Measurements from ENCODE around the gene IGF2R. TPM values are rescaled to one million over a fixed set of nuclear protein-coding genes. Genes with fewer than 3 reads are reported as not detected.

The IGF2R gene
- total RNA-seq, 1 experiment from 2014 or later = 160 TPM

GRCh38 chr6:160092602-160093001 lies 123.7 kb downstream of the IGF2R start:
- no peaks in the 10 kb centered on the region for H3K27me3 Mint-ChIP-seq (ENCODE audit: insufficient read depth, unreplicated experiment)
- intact Hi-C loops (cut with micrococcal nuclease) = no loop called here
- H3K4me1 Mint-ChIP-seq (ENCODE audit: insufficient read depth, unreplicated experiment) = no peaks in the 10 kb centered on the region
- BruUV-seq (replicated peaks) = no TSS peak
- peaks cover 61% of the 10 kb centered on the region for H3K36me3 Mint-ChIP-seq (ENCODE audit: insufficient read depth, unreplicated experiment)
- TF ChIP-seq CTCF (IDR thresholded peaks at IDR 0.05; ENCODE audit: unreplicated experiment) = no peak
- ChIA-PET CTCF (interaction anchor here (1.2 kb wide), 1 partner anchor 363 kb away, joined by 3 read pairs; no protein-coding TSS in a partner anchor), POLR2A (interaction anchor here (0.6 to 1.1 kb wide), 2 partner anchors 10 to 339 kb away, joined by 3 read pairs; no protein-coding TSS in a partner anchor)
- DNase-seq (ENCODE audit: unreplicated experiment) = no peak
- H3K27ac Mint-ChIP-seq (ENCODE audit: low read depth, unreplicated experiment) = no peak overlapping the region
- H3K9me3 Mint-ChIP-seq (ENCODE audit: unreplicated experiment) = no peaks in the 10 kb centered on the region
- no peak overlapping the region for H3K4me3 Mint-ChIP-seq (ENCODE audit: unreplicated experiment)

GRCh38 chr6:160093061-160093460 lies 124.2 kb downstream of the IGF2R start:
- Mint-ChIP-seq H3K9me3 (ENCODE audit: unreplicated experiment) (no peaks in the 10 kb centered on the region), H3K4me1 (ENCODE audit: insufficient read depth, unreplicated experiment) (no peaks in the 10 kb centered on the region), H3K27ac (ENCODE audit: low read depth, unreplicated experiment) (no peak overlapping the region), H3K4me3 (ENCODE audit: unreplicated experiment) (no peak overlapping the region), H3K36me3 (ENCODE audit: insufficient read depth, unreplicated experiment) (peaks cover 66% of the 10 kb centered on the region), H3K27me3 (ENCODE audit: insufficient read depth, unreplicated experiment) (no peaks in the 10 kb centered on the region)
- no peak for DNase-seq (ENCODE audit: unreplicated experiment)
- intact Hi-C loops (cut with micrococcal nuclease) = no loop called here
- no TSS peak for BruUV-seq (replicated peaks)
- ChIA-PET POLR2A (interaction anchor here (0.6 kb wide), 1 partner anchor 338 kb away, joined by 3 read pairs; no protein-coding TSS in a partner anchor), CTCF (interaction anchor here (0.6 to 1.2 kb wide), 3 partner anchors 362 to 1048 kb away, joined by 3 read pairs; no protein-coding TSS in a partner anchor)
- TF ChIP-seq CTCF (IDR thresholded peaks at IDR 0.05; ENCODE audit: unreplicated experiment) = no peak

- intact Hi-C loops (cut with micrococcal nuclease) = no loop called here
- H3K36me3 Mint-ChIP-seq (ENCODE audit: insufficient read depth, unreplicated experiment) = peaks cover 70% of the 10 kb centered on the region
- no peaks in the 10 kb centered on the region for H3K27me3 Mint-ChIP-seq (ENCODE audit: insufficient read depth, unreplicated experiment)
- DNase-seq (ENCODE audit: unreplicated experiment) = no peak
- no peaks in the 10 kb centered on the region for H3K4me1 Mint-ChIP-seq (ENCODE audit: insufficient read depth, unreplicated experiment)
- no peak overlapping the region for H3K4me3 Mint-ChIP-seq (ENCODE audit: unreplicated experiment)
- no TSS peak for BruUV-seq (replicated peaks)
- H3K27ac Mint-ChIP-seq (ENCODE audit: low read depth, unreplicated experiment) = no peak overlapping the region
- no peaks in the 10 kb centered on the region for H3K9me3 Mint-ChIP-seq (ENCODE audit: unreplicated experiment)
- ChIA-PET POLR2A (no interaction called here), CTCF (interaction anchor here (0.6 kb wide), 1 partner anchor 1169 kb away, joined by 3 read pairs; no protein-coding TSS in a partner anchor)
- no peak for TF ChIP-seq CTCF (IDR thresholded peaks at IDR 0.05; ENCODE audit: unreplicated experiment)
These were observed 125.1 kb downstream of the IGF2R start for GRCh38 chr6:160093946-160094345.

- no peak for TF ChIP-seq CTCF (IDR thresholded peaks at IDR 0.05; ENCODE audit: unreplicated experiment)
- no TSS peak for BruUV-seq (replicated peaks)
- no peak overlapping the region for H3K27ac Mint-ChIP-seq (ENCODE audit: low read depth, unreplicated experiment)
- H3K4me3 Mint-ChIP-seq (ENCODE audit: unreplicated experiment) = no peak overlapping the region
- intact Hi-C loops (cut with micrococcal nuclease) = no loop called here
- no peaks in the 10 kb centered on the region for H3K4me1 Mint-ChIP-seq (ENCODE audit: insufficient read depth, unreplicated experiment)
- H3K36me3 Mint-ChIP-seq (ENCODE audit: insufficient read depth, unreplicated experiment) = peaks cover 64% of the 10 kb centered on the region
- ChIA-PET POLR2A (no interaction called here), CTCF (interaction anchor here (0.7 to 6.6 kb wide), 4 partner anchors 7 to 274 kb away, joined by 3 to 52 read pairs (median 4); no protein-coding TSS in a partner anchor)
- no peaks in the 10 kb centered on the region for H3K27me3 Mint-ChIP-seq (ENCODE audit: insufficient read depth, unreplicated experiment)
- H3K9me3 Mint-ChIP-seq (ENCODE audit: unreplicated experiment) = no peaks in the 10 kb centered on the region
- no peak for DNase-seq (ENCODE audit: unreplicated experiment)
These were observed 126.4 kb downstream of the IGF2R start for GRCh38 chr6:160095146-160095845.
